SK-N-SH treated with all-trans-retinoic acid at 6 μM for 48 hours (cell line): Measurements from ENCODE around the gene TOM1L2.

Experiments
- ATAC-seq: fragments of 200-7000 bp; cut with Tn5 transposase; 3 replicates; pipeline ENCODE4 v1.9.1; 2020; ENCODE audit warnings: mild to moderate bottlenecking, moderate library complexity
- ARNTL ChIP-seq: fragments of 450-650 bp; formaldehyde crosslinking; IDR thresholded peaks from 2 replicates; pipeline ENCODE4 v1.5.0; 2020; ENCODE audit warnings: low read depth, mild to moderate bottlenecking, moderate library complexity, borderline replicate concordance
- CSDC2 ChIP-seq: fragments of 250-450 bp; sonication (Bioruptor Pico); IDR thresholded peaks from 2 replicates; pipeline ENCODE4 v1.5.0; 2020; ENCODE audit warnings: mild to moderate bottlenecking, moderate library complexity
- CSRNP3 ChIP-seq: fragments of 250-450 bp; sonication (Bioruptor Pico); IDR thresholded peaks from 2 replicates; pipeline ENCODE4 v1.5.1; 2021; ENCODE audit warnings: mild to moderate bottlenecking, moderate library complexity
- ESRRG ChIP-seq: fragments of 250-450 bp; sonication (Bioruptor Pico); IDR thresholded peaks from 2 replicates; pipeline ENCODE4 v1.6.1; 2021; ENCODE audit warnings: mild to moderate bottlenecking
- GLIS3 ChIP-seq: fragments of 250-450 bp; sonication (Bioruptor Pico); IDR thresholded peaks from 2 replicates; pipeline ENCODE4 v1.5.0; 2020; ENCODE audit warnings: mild to moderate bottlenecking, moderate library complexity
- ISL1 ChIP-seq: fragments of 250-450 bp; sonication (Bioruptor Pico); IDR thresholded peaks from 2 replicates; pipeline ENCODE4 v2.1.2; 2022; ENCODE audit warnings: mild to moderate bottlenecking, moderate library complexity
- PATZ1 ChIP-seq: fragments of 250-450 bp; sonication (Bioruptor Pico); IDR thresholded peaks from 2 replicates; pipeline ENCODE4 v1.8.0; 2020; ENCODE audit warnings: mild to moderate bottlenecking, moderate library complexity, borderline replicate concordance
- PPARA ChIP-seq: fragments of 250-450 bp; sonication (Bioruptor Pico); IDR thresholded peaks from 2 replicates; pipeline ENCODE4 v1.5.0; 2020; ENCODE audit warnings: mild to moderate bottlenecking, borderline replicate concordance
- RARB ChIP-seq: fragments of 250-450 bp; sonication (Bioruptor Pico); IDR thresholded peaks from 2 replicates; pipeline ENCODE4 v1.8.0; 2021; ENCODE audit warnings: mild to moderate bottlenecking, moderate library complexity
- SNAI2 ChIP-seq: fragments of 250-450 bp; sonication (Bioruptor Pico); IDR thresholded peaks from 2 replicates; pipeline ENCODE4 v1.5.0; 2020; ENCODE audit warnings: mild to moderate bottlenecking, moderate library complexity
- TCF4 ChIP-seq: fragments of 250-450 bp; sonication (Bioruptor Pico); IDR thresholded peaks from 2 replicates; pipeline ENCODE4 v1.8.0; 2021; ENCODE audit warnings: mild to moderate bottlenecking, moderate library complexity, borderline replicate concordance
- TOX ChIP-seq: fragments of 250-450 bp; sonication (Bioruptor Pico); IDR thresholded peaks from 2 replicates; pipeline ENCODE4 v1.8.0; 2021; ENCODE audit warnings: mild to moderate bottlenecking, moderate library complexity, borderline replicate concordance
- TSHZ2 ChIP-seq: fragments of 250-450 bp; sonication (Bioruptor Pico); IDR thresholded peaks from 2 replicates; pipeline ENCODE4 v1.5.0; 2020; ENCODE audit warnings: mild to moderate bottlenecking, moderate library complexity
- ZC3H10 ChIP-seq: fragments of 250-450 bp; sonication (Bioruptor Pico); IDR thresholded peaks from 2 replicates; pipeline ENCODE4 v1.5.1; 2021; ENCODE audit warnings: mild to moderate bottlenecking, moderate library complexity
- ZFP3 ChIP-seq: fragments of 250-450 bp; sonication (Bioruptor Pico); IDR thresholded peaks from 2 replicates; pipeline ENCODE4 v1.5.0; 2020; ENCODE audit warnings: mild to moderate bottlenecking, moderate library complexity
- ZFP30 ChIP-seq: fragments of 450-650 bp; formaldehyde crosslinking; IDR thresholded peaks from 2 replicates; pipeline ENCODE4 v1.5.0; 2022; ENCODE audit warnings: mild to moderate bottlenecking, moderate library complexity
- ZNF565 ChIP-seq: fragments of 450-650 bp; formaldehyde crosslinking; conservative IDR thresholded peaks from 2 replicates; pipeline ENCODE4 v1.5.0; 2020; ENCODE audit warnings: low read depth, mild to moderate bottlenecking, moderate library complexity
- ZNF70 ChIP-seq: fragments of 450-650 bp; formaldehyde crosslinking; IDR thresholded peaks from 2 replicates; pipeline ENCODE4 v1.5.0; 2020; ENCODE audit warnings: mild to moderate bottlenecking, moderate library complexity
- ZNF8 ChIP-seq: fragments of 450-650 bp; formaldehyde crosslinking; IDR thresholded peaks from 2 replicates; pipeline ENCODE4 v1.5.0; 2020; ENCODE audit warnings: mild to moderate bottlenecking, moderate library complexity

The TOM1L2 gene

GRCh38 chr17:17989081-17989480 lies 16.9 kb upstream of the TOM1L2 start:
- no peak for ATAC-seq
- TF ChIP-seq PPARA (CRISPR knock-in tag) (no peak), ZNF565 (CRISPR knock-in tag) (no peak), ISL1 (CRISPR knock-in tag) (no peak), CSDC2 (CRISPR knock-in tag) (no peak), ZFP3 (CRISPR knock-in tag) (no peak), TSHZ2 (no peak), ZC3H10 (CRISPR knock-in tag) (no peak), GLIS3 (no peak), ESRRG (no peak), ARNTL (no peak), RARB (no peak), TCF4 (CRISPR knock-in tag) (no peak), PATZ1 (CRISPR knock-in tag) (no peak), ZNF70 (CRISPR knock-in tag) (no peak), ZNF8 (CRISPR knock-in tag) (no peak)

GRCh38 chr17:17988427-17988945 lies 16.3 kb upstream of the TOM1L2 start:
- TF ChIP-seq ZFP3 (CRISPR knock-in tag) (no peak), PPARA (CRISPR knock-in tag) (no peak), ZC3H10 (CRISPR knock-in tag) (no peak), ISL1 (CRISPR knock-in tag) (no peak), TOX (CRISPR knock-in tag) (no peak), SNAI2 (CRISPR knock-in tag) (no peak), GLIS3 (no peak), RARB (no peak), TCF4 (CRISPR knock-in tag) (no peak), PATZ1 (CRISPR knock-in tag) (no peak), CSRNP3 (CRISPR knock-in tag) (no peak)
- ATAC-seq: no peak

GRCh38 chr17:17987901-17988300 lies 15.7 kb upstream of the TOM1L2 start:
- ATAC-seq: no peak
- TF ChIP-seq ZFP30 (CRISPR knock-in tag) (no peak), SNAI2 (CRISPR knock-in tag) (no peak), TSHZ2 (no peak), TOX (CRISPR knock-in tag) (no peak), PPARA (CRISPR knock-in tag) (no peak), TCF4 (CRISPR knock-in tag) (no peak), PATZ1 (CRISPR knock-in tag) (no peak)
- TF ChIP-seq, all 23 proteins: peak for 0
